H9 (cell line): ENCODE measurements around the gene SEZ6. TPM values are rescaled to one million over a fixed set of nuclear protein-coding genes. Genes with fewer than 3 reads are reported as not detected.

ENCODE experiments used
- DNase-seq: peaks from one replicate; pipeline ENCODE4 v3.0.0-alpha.2; 2017
- H2AFZ ChIP-seq: one replicate; pipeline ENCODE4 v1.6.1; 2013; ENCODE audit warnings: mild to moderate bottlenecking, low read length, control low read depth, moderate library complexity
- H2AK5ac ChIP-seq: 2 replicates; pipeline ENCODE4 v1.6.1; 2013; ENCODE audit warnings: low read length, control low read depth, mixed read lengths; ENCODE audit not compliant: insufficient read length
- H2BK120ac ChIP-seq: one replicate; pipeline ENCODE4 v1.6.1; 2013; ENCODE audit warnings: low read depth, mild to moderate bottlenecking, low read length, control low read depth, inconsistent platforms; ENCODE audit not compliant: poor library complexity, severe bottlenecking
- H2BK12ac ChIP-seq: 2 replicates; pipeline ENCODE4 v1.6.1; 2013; ENCODE audit warnings: low read length, control low read depth, mixed read lengths, low read depth; ENCODE audit not compliant: insufficient read length
- H2BK15ac ChIP-seq: 2 replicates; pipeline ENCODE4 v1.6.1; 2013; ENCODE audit warnings: low read depth, low read length, control low read depth
- H2BK20ac ChIP-seq: one replicate; pipeline ENCODE4 v1.6.1; 2013; ENCODE audit warnings: low read depth, mild to moderate bottlenecking, low read length, control low read depth, inconsistent platforms; ENCODE audit not compliant: poor library complexity, severe bottlenecking
- H2BK5ac ChIP-seq: 2 replicates; pipeline ENCODE4 v1.6.1; 2013; ENCODE audit warnings: low read length, control low read depth, mixed read lengths; ENCODE audit not compliant: insufficient read length
- H3K14ac ChIP-seq: 2 replicates; pipeline ENCODE4 v1.6.1; 2013; ENCODE audit warnings: low read length, control low read depth; ENCODE audit not compliant: insufficient read depth
- H3K18ac ChIP-seq: 2 replicates; pipeline ENCODE4 v1.6.1; 2013; ENCODE audit warnings: low read depth, mild to moderate bottlenecking, mixed read lengths, low read length, control low read depth; ENCODE audit not compliant: insufficient read length
- H3K23ac ChIP-seq: 2 replicates; pipeline ENCODE4 v1.6.1; 2013; ENCODE audit warnings: low read length, control low read depth, mixed read lengths, low read depth; ENCODE audit not compliant: insufficient read length
- H3K23me2 ChIP-seq: 2 replicates; pipeline ENCODE4 v1.6.1; 2013; ENCODE audit warnings: low read depth, mild to moderate bottlenecking, mixed read lengths, low read length, control low read depth; ENCODE audit not compliant: insufficient read length, poor library complexity, severe bottlenecking
- H3K27ac ChIP-seq: 2 replicates; pipeline ENCODE4 v1.5.1; 2013; ENCODE audit warnings: low read length, control low read depth, mixed read lengths, low read depth; ENCODE audit not compliant: insufficient read length
- H3K27me3 ChIP-seq: 2 replicates; pipeline ENCODE4 v1.6.1; 2013; ENCODE audit warnings: low read length, control low read depth, inconsistent platforms; ENCODE audit not compliant: insufficient read depth
- H3K4ac ChIP-seq: 2 replicates; pipeline ENCODE4 v1.6.1; 2013; ENCODE audit warnings: low read depth, mild to moderate bottlenecking, control low read depth, inconsistent platforms, low read length, moderate library complexity
- H3K4me1 ChIP-seq: 2 replicates; pipeline ENCODE4 v1.6.1; 2013; ENCODE audit warnings: low read length, control low read depth, inconsistent platforms; ENCODE audit not compliant: insufficient read depth
- H3K4me2 ChIP-seq: 2 replicates; pipeline ENCODE4 v1.6.1; 2013; ENCODE audit warnings: low read length, control low read depth, mixed read lengths; ENCODE audit not compliant: insufficient read length, insufficient read depth
- H3K56ac ChIP-seq: 2 replicates; pipeline ENCODE4 v1.6.1; 2013; ENCODE audit warnings: low read depth, mild to moderate bottlenecking, mixed read lengths, low read length, control low read depth; ENCODE audit not compliant: insufficient read length
- H3K79me1 ChIP-seq: 2 replicates; pipeline ENCODE4 v1.6.1; 2013; ENCODE audit warnings: low read depth, mild to moderate bottlenecking, moderate library complexity, low read length, control low read depth, inconsistent platforms; ENCODE audit not compliant: insufficient read depth, poor library complexity, severe bottlenecking
- H3K79me2 ChIP-seq: 2 replicates; pipeline ENCODE4 v1.6.1; 2013; ENCODE audit warnings: low read length, control low read depth, inconsistent platforms; ENCODE audit not compliant: insufficient read depth
- H3K9ac ChIP-seq: 2 replicates; pipeline ENCODE4 v1.6.1; 2013; ENCODE audit warnings: low read length, control low read depth, mixed read lengths; ENCODE audit not compliant: insufficient read length; ENCODE audit errors: extremely low read depth
- H3K9me3 ChIP-seq: one replicate; pipeline ENCODE4 v1.6.1; 2013; ENCODE audit warnings: low read depth, low read length, inconsistent platforms; ENCODE audit not compliant: control insufficient read depth
- H3T11ph ChIP-seq: one replicate; pipeline ENCODE4 v1.6.1; 2013; ENCODE audit warnings: mild to moderate bottlenecking, low read length, control low read depth, inconsistent platforms
- H4K20me1 ChIP-seq: one replicate; pipeline ENCODE4 v1.6.1; 2013; ENCODE audit not compliant: control insufficient read depth, insufficient read length, insufficient read depth
- H4K5ac ChIP-seq: 2 replicates; pipeline ENCODE4 v1.6.1; 2013; ENCODE audit warnings: low read depth, mild to moderate bottlenecking, mixed read lengths, low read length, control low read depth; ENCODE audit not compliant: insufficient read length
- H4K8ac ChIP-seq: replicated peaks from 2 replicates; pipeline ENCODE4 v1.6.1; 2013; ENCODE audit warnings: low read length, control low read depth, mixed read lengths, low read depth; ENCODE audit not compliant: insufficient read length
- H4K91ac ChIP-seq: 2 replicates; pipeline ENCODE4 v1.6.1; 2013; ENCODE audit warnings: low read depth, mild to moderate bottlenecking, moderate library complexity, mixed read lengths, low read length, control low read depth; ENCODE audit not compliant: insufficient read length
- H3K27ac Mint-ChIP-seq, 3 experiments: 2 replicates in 2 of 3; 3 replicates in 1 of 3; pipeline ENCODE4 v1.8.0; 2020 to 2021; ENCODE audit warnings: mixed read lengths in 3 of 3, mild to moderate bottlenecking in 1 of 3, moderate library complexity in 1 of 3
- H3K27me3 Mint-ChIP-seq: 2 replicates; pipeline ENCODE4 v1.8.0; 2021; ENCODE audit warnings: low read depth, mild to moderate bottlenecking, moderate library complexity, mixed read lengths
- H3K36me3 Mint-ChIP-seq, 3 experiments: 2 replicates in 2 of 3; 3 replicates in 1 of 3; pipeline ENCODE4 v1.8.0; 2020 to 2021; ENCODE audit warnings: low read depth in 3 of 3, mixed read lengths in 3 of 3; ENCODE audit not compliant: insufficient read depth in 1 of 3
- H3K4me1 Mint-ChIP-seq, 2 experiments: 2 replicates each; pipeline ENCODE4 v1.8.0; 2020; ENCODE audit warnings: mixed read lengths in 2 of 2
- H3K4me3 Mint-ChIP-seq, 2 experiments: 2 replicates in 1 of 2; 3 replicates in 1 of 2; pipeline ENCODE4 v1.8.0; 2020 to 2021; ENCODE audit warnings: mild to moderate bottlenecking in 2 of 2, mixed read lengths in 2 of 2, moderate library complexity in 1 of 2
- H3K9me3 Mint-ChIP-seq, 2 experiments: 2 replicates in 1 of 2; 3 replicates in 1 of 2; pipeline ENCODE4 v1.8.0; 2020; ENCODE audit warnings: mild to moderate bottlenecking in 2 of 2, mixed read lengths in 2 of 2, moderate library complexity in 1 of 2
- CTCF ChIP-seq: fragments of 200-600 bp; sonication (generic); conservative IDR thresholded peaks from 3 replicates; pipeline ENCODE4 v1.8.0; 2021; ENCODE audit warnings: antibody characterized with exemption, mild to moderate bottlenecking
- WGBS: extraction: QIAGEN DNeasy Blood & Tissue Kit; methylation state at CpG from one replicate; pipeline ENCODE4 v1.1.7; 2013; ENCODE audit warnings: missing lambda C conversion rate, low lambda C conversion rate, mixed read lengths; ENCODE audit not compliant: insufficient read length; ENCODE audit errors: extremely low coverage; 5-methylcytosine and 5-hydroxymethylcytosine counted together
- total RNA-seq: library from RNA; stranded (reverse); gene quantifications from 2 replicates; pipeline ENCODE4 v1.2.1, GENCODE V29; 2021

The SEZ6 gene
- total RNA-seq, 1 experiment from 2014 or later: 1.8 TPM

- Histone ChIP-seq H2BK5ac (no peak overlapping the region), H3K14ac (no peak overlapping the region), H3K23me2 (no peaks in the 10 kb centered on the region), H2BK15ac (no peak overlapping the region), H3K79me2 (no peaks in the 10 kb centered on the region), H4K8ac (no peak overlapping the region), H3K9me3 (no peaks in the 10 kb centered on the region), H2AFZ (no peak overlapping the region), H4K5ac (no peak overlapping the region), H3K4me2 (no peak overlapping the region), H2BK120ac (no peak overlapping the region), H2AK5ac (no peak overlapping the region), H4K20me1 (no peaks in the 10 kb centered on the region), H3K9ac (no peak overlapping the region), H3K79me1 (no peaks in the 10 kb centered on the region), H3K4ac (no peak overlapping the region), H3K23ac (no peak overlapping the region), H3K4me1 (peaks cover 13% of the 10 kb centered on the region; the same call in 1 of the 2 replicates), H2BK12ac (no peak overlapping the region), H3T11ph (no peak overlapping the region), H3K27ac (no peak overlapping the region), H2BK20ac (no peak overlapping the region), H3K56ac (no peak overlapping the region), H4K91ac (no peak overlapping the region), H3K27me3 (no peaks in the 10 kb centered on the region), H3K18ac (no peak overlapping the region)
- no CpG with 5 or more reads among the region's 5 CpGs for WGBS
- no peak for TF ChIP-seq CTCF
- Mint-ChIP-seq H3K4me3 (no peak overlapping the region), H3K27ac (no peak overlapping the region), H3K9me3 (no peaks in the 10 kb centered on the region), H3K27me3 (no peaks in the 10 kb centered on the region), H3K36me3 (peaks cover 9 to 25% (median 13%) of the 10 kb centered on the region in 3 experiments; a peak in 6 of 7 replicates), H3K4me1 (peaks cover 27 to 38% of the 10 kb centered on the region in 2 experiments)
- no peak for DNase-seq
These were observed 44.3 kb upstream of the SEZ6 start for GRCh38 chr17:29050176-29050575.
